Spleen (tissue), 11 donors: Measurements from ENCODE around the gene METTL25. TPM values are rescaled to one million over a fixed set of nuclear protein-coding genes. Genes with fewer than 3 reads are reported as not detected.
A peak's percentile ranks its signal among the peaks of the same experiment; 100 is the strongest.

Source experiments
- DNase-seq: peaks from one replicate; pipeline ENCODE4 v3.0.0-alpha.2; 2020
- H3K27ac ChIP-seq, 8 donors: fragments of 200-600 bp; sonication (generic) in 7 of 8; 1 replicate in 4 of 8; 2 replicates in 4 of 8; pipeline versions ENCODE4 v1.5.0 to v1.8.0; 2016 to 2021; ENCODE audit warnings: inconsistent platforms in 4 of 8, mild to moderate bottlenecking in 4 of 8, moderate library complexity in 1 of 8
- H3K27me3 ChIP-seq, 7 donors: fragments of 200-600 bp; sonication (generic) in 6 of 7; replicated peaks in 1 of 7; 1 replicate in 4 of 7; 2 replicates in 3 of 7; pipeline versions ENCODE4 v1.5.0 to v1.8.0; 2016 to 2021; ENCODE audit warnings: inconsistent platforms in 3 of 7, mild to moderate bottlenecking in 1 of 7
- H3K36me3 ChIP-seq, 6 donors: fragments of 200-600 bp; sonication (generic) in 5 of 6; 1 replicate in 4 of 6; 2 replicates in 2 of 6; pipeline versions ENCODE4 v1.5.0 to v1.8.0; 2016 to 2021; ENCODE audit warnings: inconsistent platforms in 2 of 6
- H3K4me1 ChIP-seq, 6 donors: fragments of 200-600 bp; sonication (generic) in 5 of 6; 1 replicate in 3 of 6; 2 replicates in 3 of 6; pipeline versions ENCODE4 v1.5.0 to v1.8.0; 2016 to 2021; ENCODE audit warnings: inconsistent platforms in 3 of 6
- H3K4me3 ChIP-seq, 8 donors: fragments of 200-600 bp; sonication (generic) in 7 of 8; 1 replicate in 4 of 8; 2 replicates in 4 of 8; pipeline versions ENCODE4 v1.5.0 to v1.8.0; 2016 to 2021; ENCODE audit warnings: inconsistent platforms in 4 of 8, mild to moderate bottlenecking in 4 of 8, moderate library complexity in 2 of 8
- H3K9me3 ChIP-seq, 8 donors: fragments of 200-600 bp; sonication (generic) in 7 of 8; 1 replicate in 4 of 8; 2 replicates in 4 of 8; pipeline versions ENCODE4 v1.5.0 to v1.8.0; 2016 to 2021; ENCODE audit warnings: inconsistent platforms in 4 of 8
- CTCF ChIP-seq, 11 experiments: fragments of 200-600 bp in 7 of 11; fragments of 450-650 bp in 4 of 11; sonication (generic) in 4 of 11; IDR thresholded peaks in 8 of 11; conservative IDR thresholded peaks in 3 of 11; 1 replicate in 7 of 11; 2 replicates in 4 of 11; pipeline versions ENCODE4 v1.4.0 to v1.8.0; 2016 to 2021; ENCODE audit warnings: antibody characterized with exemption in 11 of 11, inconsistent platforms in 4 of 11, mild to moderate bottlenecking in 1 of 11
- POLR2A ChIP-seq, 3 donors: fragments of 450-650 bp; IDR thresholded peaks; one replicate each; pipeline ENCODE4 v1.5.1; 2017; ENCODE audit warnings: antibody characterized with exemption in 3 of 3, mild to moderate bottlenecking in 1 of 3
- POLR2AphosphoS5 ChIP-seq, 3 donors: sonication (generic); formaldehyde crosslinking; IDR thresholded peaks; one replicate each; pipeline ENCODE4 v1.5.1; 2017; ENCODE audit warnings: antibody characterized with exemption in 3 of 3
- WGBS, 5 donors: extraction: QIAGEN DNeasy Blood & Tissue Kit in 3 of 5; methylation state at CpG; one replicate each; pipeline versions ENCODE4 v1.1.5 to v1.1.7; 2013 to 2018; 5-methylcytosine and 5-hydroxymethylcytosine counted together
- intact Hi-C: fragments of 100-400 bp; cut with DNase I; formaldehyde crosslinking; loops from one replicate; pipeline ENCODE4 v1.15.0; 2023; ENCODE audit warnings: low total_unique reads
- polyA plus RNA-seq, 3 donors: library from polyadenylated mRNA; stranded (reverse); fragments of 200-250 nt; gene quantifications; one replicate each; pipeline ENCODE4 v1.2.1, GENCODE V29; 2013
- total RNA-seq, 7 donors: library from RNA; depleted of rRNA in 3 of 7; stranded (reverse); fragments of >200 nt in 3 of 7; fragmentation: NEBNext Ultra II Directional in 4 of 7; extraction: Animal tissue kit (Norgen Biotek cat#: 25700) in 4 of 7; gene quantifications; one replicate each; pipeline versions ENCODE4 v1.1.0 to v1.2.1, GENCODE V29; 2016 to 2021
- donor health status: healthy with polysubstance abuse.
- donor health status: DM: no; HTN: no; CAD: no; lungs with moderate emphysema.
- donor health status: DM: no; HTN: no; CAD: no.
- donor health status: Bipolar disorder and iron deficiency.
- donor health status: healthy.
- donor health status: DM: no; HTN: no; CAD: no.
- donor health status: DM: yes; HTN: yes; CAD: no.

Gene METTL25
- total and polyA plus RNA-seq, 10 donors = 6.2 to 21.1 (median 17.9) TPM

DNA sequence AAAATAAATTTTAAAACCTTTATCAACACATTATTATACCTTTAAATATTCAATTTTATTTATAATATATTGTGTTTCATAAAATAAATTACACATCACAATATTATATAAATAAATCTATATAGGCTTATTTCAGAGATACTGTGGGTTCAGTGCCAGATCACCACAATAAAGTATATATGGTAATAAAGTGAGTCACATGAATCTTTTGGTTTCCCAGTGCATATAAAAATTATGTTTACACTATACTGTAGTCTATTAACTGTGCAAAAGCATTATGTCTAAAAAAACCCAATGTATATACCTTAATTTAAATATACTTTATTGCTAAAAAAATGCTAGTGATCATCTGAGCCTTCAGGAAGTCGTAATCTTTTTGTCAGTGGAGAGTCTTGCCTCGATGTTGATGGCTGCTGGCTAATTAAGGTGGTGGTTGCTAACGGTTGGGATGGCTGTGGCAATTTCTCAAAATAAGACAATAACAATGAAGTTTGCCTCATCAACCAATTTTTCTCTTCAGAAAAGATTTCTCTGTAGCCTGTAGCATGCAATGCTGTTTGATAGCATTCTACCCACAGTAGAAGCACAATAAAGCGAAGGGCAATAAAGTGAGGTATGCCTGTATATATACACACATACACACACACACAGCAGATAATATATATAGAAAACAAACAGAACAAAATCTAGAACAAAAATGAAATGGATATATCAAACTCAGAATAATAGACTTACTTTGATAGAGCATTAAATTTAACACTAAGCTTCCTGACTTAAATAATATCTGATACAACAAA is 32.6 kb upstream of the METTL25 start:
- no peak for DNase-seq
- intact Hi-C loops = no loop called here
- WGBS, 5 donors = 56 to 67% (median 58%) methylated on average over 4 of the region's 4 CpGs

DNA sequence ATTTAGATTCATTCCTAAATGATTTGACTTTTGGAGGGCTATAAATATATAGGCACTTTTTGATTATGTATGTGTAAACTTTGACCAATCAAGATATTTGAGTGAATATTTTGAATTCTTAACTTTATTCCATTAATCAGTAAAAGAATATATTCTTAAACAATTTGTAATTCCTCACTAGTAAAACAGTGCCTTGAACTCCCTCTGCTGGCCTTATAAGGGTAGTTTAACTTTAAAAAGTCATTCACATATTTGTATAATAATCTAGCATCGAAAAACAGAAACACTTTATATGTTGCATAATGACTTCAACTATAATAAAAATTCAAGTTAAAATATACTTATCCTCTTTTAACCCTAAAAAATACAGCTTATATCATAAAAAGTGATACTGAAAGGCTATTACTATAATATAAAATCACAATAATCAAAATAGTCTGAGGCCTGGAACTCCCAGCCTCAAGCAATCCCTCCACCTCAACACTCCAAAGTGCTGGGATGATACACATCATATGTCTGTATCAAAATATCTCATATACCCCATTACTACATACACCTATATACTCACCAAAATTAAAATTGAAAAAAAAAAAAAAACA is 31.3 kb upstream of the METTL25 start:
- 16 to 30% (median 17%) methylated on average over 1 of the region's 1 CpG for WGBS, 5 donors
- Histone ChIP-seq H3K4me1 (no peaks in the 10 kb centered on the region), H3K27me3 (no peaks in the 10 kb centered on the region), H3K36me3 (no peaks in the 10 kb centered on the region), H3K9me3 (no peaks in the 10 kb centered on the region), H3K27ac (no peak overlapping the region), H3K4me3 (no peak overlapping the region)
- no peak for TF ChIP-seq POLR2AphosphoS5 (IDR thresholded peaks at IDR 0.05)
- TF ChIP-seq POLR2A (IDR thresholded peaks at IDR 0.05) = no peak
- TF ChIP-seq CTCF (IDR thresholded peaks at IDR 0.05 in 8 of 11, conservative IDR thresholded peaks at IDR 0.05 in 3 of 11) = peak in 5 of 11 experiments; percentile 21 to 49 (median 34)
- DNase-seq = no peak
- intact Hi-C loops = no loop called here

More for the DNA sequence above, 32.6 kb upstream of the METTL25 start:
- H3K9me3 ChIP-seq = no peaks in the 10 kb centered on the region
- H3K27ac ChIP-seq = no peak overlapping the region
- no peak overlapping the region for H3K4me3 ChIP-seq
- H3K36me3 ChIP-seq = no peaks in the 10 kb centered on the region
- TF ChIP-seq POLR2A (IDR thresholded peaks at IDR 0.05) (no peak), POLR2AphosphoS5 (IDR thresholded peaks at IDR 0.05) (no peak), CTCF (IDR thresholded peaks at IDR 0.05 in 8 of 11, conservative IDR thresholded peaks at IDR 0.05 in 3 of 11) (no peak)
- no peaks in the 10 kb centered on the region for H3K27me3 ChIP-seq
- H3K4me1 ChIP-seq = no peaks in the 10 kb centered on the region

DNA sequence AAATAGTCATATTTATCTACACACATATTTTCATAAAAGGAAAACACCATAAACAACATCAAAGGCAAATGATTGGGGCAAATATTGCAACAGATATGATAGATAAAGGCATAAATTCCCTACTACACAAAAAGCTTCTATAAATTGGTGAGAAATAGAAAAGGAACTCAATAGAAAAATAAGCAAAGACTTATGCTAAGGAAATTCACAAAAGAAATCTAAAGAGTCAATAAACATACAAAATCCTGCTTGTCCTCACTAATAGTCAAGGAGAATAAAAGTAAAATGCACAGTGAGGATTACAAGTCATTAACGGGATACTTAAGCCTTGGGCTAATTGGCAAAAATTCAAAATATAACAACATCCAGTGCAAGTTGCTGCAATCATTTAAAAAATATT is 30.5 kb upstream of the METTL25 start:
- TF ChIP-seq CTCF (IDR thresholded peaks at IDR 0.05 in 8 of 11, conservative IDR thresholded peaks at IDR 0.05 in 3 of 11) (no peak), POLR2A (IDR thresholded peaks at IDR 0.05) (no peak), POLR2AphosphoS5 (IDR thresholded peaks at IDR 0.05) (no peak)
- H3K4me1 ChIP-seq = no peaks in the 10 kb centered on the region
- H3K36me3 ChIP-seq = no peaks in the 10 kb centered on the region
- H3K4me3 ChIP-seq = no peak overlapping the region
- no peak for DNase-seq
- intact Hi-C loops = no loop called here
- H3K27ac ChIP-seq = no peak overlapping the region
- 78 to 97% (median 82%) methylated on average over 1 of the region's 1 CpG for WGBS, 5 donors
- H3K27me3 ChIP-seq = no peaks in the 10 kb centered on the region
- no peaks in the 10 kb centered on the region for H3K9me3 ChIP-seq

- Histone ChIP-seq H3K27ac (no peak overlapping the region), H3K4me3 (no peak overlapping the region), H3K4me1 (no peaks in the 10 kb centered on the region), H3K27me3 (no peaks in the 10 kb centered on the region), H3K36me3 (no peaks in the 10 kb centered on the region), H3K9me3 (no peaks in the 10 kb centered on the region)
- intact Hi-C loops = no loop called here
- DNase-seq = no peak
- no peak for TF ChIP-seq POLR2A (IDR thresholded peaks at IDR 0.05)
- no peak for TF ChIP-seq CTCF (IDR thresholded peaks at IDR 0.05 in 8 of 11, conservative IDR thresholded peaks at IDR 0.05 in 3 of 11)
- no peak for TF ChIP-seq POLR2AphosphoS5 (IDR thresholded peaks at IDR 0.05)
- WGBS, 5 donors = 33 to 45% (median 38%) methylated on average over 1 of the region's 1 CpG
These were observed 28.8 kb upstream of the METTL25 start for GRCh38 chr12:82329508-82329907.
